Measurements from ENCODE around the gene HOXB4. TPM values are rescaled to one million over a fixed set of nuclear protein-coding genes. Genes with fewer than 3 reads are reported as not detected.
A peak's percentile ranks its signal among the peaks of the same experiment; 100 is the strongest.

HOXB4 gene
- total RNA-seq, 1 donor from 2014 or later: 0.79 TPM

GRCh38 chr17:48604770-48605329 lies 26.7 kb upstream of the HOXB4 start, which contains the start of gene HOXB6:
Gene HOXB6 (minus strand): TSS chr17:48604986. CDS start chr17:48598150, 6,836 bp downstream.
- intact Hi-C loops (cut with micrococcal nuclease): no loop called here
- no peak for DNase-seq
- no peak for ATAC-seq

- DNase-seq: no peak
- intact Hi-C loops (cut with micrococcal nuclease): no loop called here
- ATAC-seq: no peak
Measured at GRCh38 chr17:48603959-48604769, 26.0 kb upstream of the HOXB4 start.

- no peak for DNase-seq
- no peak for ATAC-seq
- intact Hi-C loops (cut with micrococcal nuclease): no loop called here
Measured at GRCh38 chr17:48601539-48602425, 23.6 kb upstream of the HOXB4 start.

GRCh38 chr17:48601207-48601538 lies 23.0 kb upstream of the HOXB4 start:
- ATAC-seq (no peak), DNase-seq (no peak)
- intact Hi-C loops (cut with micrococcal nuclease): no loop called here

GRCh38 chr17:48600244-48601098 lies 22.3 kb upstream of the HOXB4 start:
- no peak for ATAC-seq
- no peak for DNase-seq
- intact Hi-C loops (cut with micrococcal nuclease): no loop called here

- DNase-seq (no peak), ATAC-seq (no peak)
- intact Hi-C loops (cut with micrococcal nuclease): no loop called here
Measured at GRCh38 chr17:48599354-48599753, 21.2 kb upstream of the HOXB4 start.

GRCh38 chr17:48598736-48599135 lies 20.6 kb upstream of the HOXB4 start:
- intact Hi-C loops (cut with micrococcal nuclease): no loop called here
- ATAC-seq: no peak
- DNase-seq: no peak

GRCh38 chr17:48597778-48598631 lies 19.9 kb upstream of the HOXB4 start:
- DNase-seq: peak; percentile 59
- ATAC-seq: peak; percentile 48
- intact Hi-C loops (cut with micrococcal nuclease): no loop called here

GRCh38 chr17:48597528-48597777 lies 19.3 kb upstream of the HOXB4 start:
- ATAC-seq: no peak
- no peak for DNase-seq
- intact Hi-C loops (cut with micrococcal nuclease): no loop called here

GRCh38 chr17:48596735-48597527 lies 18.8 kb upstream of the HOXB4 start:
- intact Hi-C loops (cut with micrococcal nuclease): no loop called here
- ATAC-seq: peak; percentile 11
- no peak for DNase-seq

GRCh38 chr17:48596000-48596734 lies 18.0 kb upstream of the HOXB4 start:
- intact Hi-C loops (cut with micrococcal nuclease): no loop called here
- no peak for ATAC-seq
- no peak for DNase-seq

- intact Hi-C loops (cut with micrococcal nuclease): no loop called here
- ATAC-seq (no peak), DNase-seq (no peak)
Measured at GRCh38 chr17:48595278-48595999, 17.3 kb upstream of the HOXB4 start.

- ATAC-seq: no peak
- no peak for DNase-seq
- intact Hi-C loops (cut with micrococcal nuclease): no loop called here
Measured at GRCh38 chr17:48594538-48595277, 16.6 kb upstream of the HOXB4 start.

GRCh38 chr17:48593840-48594537 lies 15.8 kb upstream of the HOXB4 start:
- DNase-seq (peak; percentile 85), ATAC-seq (peak; percentile 72)
- intact Hi-C loops (cut with micrococcal nuclease): no loop called here

- peak; percentile 17 for ATAC-seq
Measured at GRCh38 chr17:48593126-48593829, 15.1 kb upstream of the HOXB4 start, which contains the start of gene HOXB5. Gene HOXB5 (minus strand): TSS chr17:48593779. CDS start chr17:48593682, 97 bp downstream.

More at GRCh38 chr17:48593126-48593829, 15.1 kb upstream of the HOXB4 start, which contains the start of gene HOXB5:
- intact Hi-C loops (cut with micrococcal nuclease): no loop called here
- no peak for DNase-seq

All from left ventricle myocardium superior (tissue), 1 donor.